Glomerular visceral epithelial cell (primary cell): Measurements from ENCODE around the gene PEAK1.
"Not testable (repeated sequence)": the region's sequence is repeated elsewhere in the genome, so short reads cannot be mapped to it uniquely, and the experiment has no call there.

Experiments
- DNase-seq: peaks from one replicate; pipeline ENCODE4 v3.0.0-alpha.2; 2016; ENCODE audit errors: extremely low spot score

Gene PEAK1

GRCh38 chr15:77420610-77421369, 886 bp upstream of the PEAK1 start, which contains the start of gene HMG20A:
Gene HMG20A (plus strand): TSS chr15:77420888. CDS start chr15:77458408, 37,520 bp downstream.
- no peak for DNase-seq

- DNase-seq: peak; percentile 26
Observed at GRCh38 chr15:77418966-77419835, 703 bp downstream of the PEAK1 start.

GRCh38 chr15:77418391-77418965, 1.4 kb downstream of the PEAK1 start:
- no peak for DNase-seq

GRCh38 chr15:77417602-77418001, 2.3 kb downstream of the PEAK1 start:
- DNase-seq: no peak

- no peak for DNase-seq
Observed at GRCh38 chr15:77416954-77417353, 3.0 kb downstream of the PEAK1 start.

- DNase-seq: no peak
Observed at GRCh38 chr15:77416148-77416455, 3.8 kb downstream of the PEAK1 start.

GRCh38 chr15:77415450-77416147, 4.3 kb downstream of the PEAK1 start:
- no peak for DNase-seq

GRCh38 chr15:77414789-77415442, 5.0 kb downstream of the PEAK1 start:
- DNase-seq: no peak

GRCh38 chr15:77413699-77414349, 6.1 kb downstream of the PEAK1 start:
- DNase-seq: no peak

GRCh38 chr15:77412972-77413698, 6.8 kb downstream of the PEAK1 start:
- no peak for DNase-seq

GRCh38 chr15:77411619-77411976, 8.3 kb downstream of the PEAK1 start:
- DNase-seq: no peak

GRCh38 chr15:77410701-77411618, 8.9 kb downstream of the PEAK1 start:
- no peak for DNase-seq

- DNase-seq: not testable (repeated sequence)
Observed at GRCh38 chr15:77410157-77410500, 9.8 kb downstream of the PEAK1 start.

GRCh38 chr15:77409259-77410156, 10.4 kb downstream of the PEAK1 start:
- no peak for DNase-seq

GRCh38 chr15:77406846-77407245, 13.1 kb downstream of the PEAK1 start:
- no peak for DNase-seq

- DNase-seq: not testable (repeated sequence)
Observed at GRCh38 chr15:77406173-77406759, 13.6 kb downstream of the PEAK1 start.

GRCh38 chr15:77402740-77403379, 17.0 kb downstream of the PEAK1 start:
- DNase-seq: peak; percentile 15
